Testis (tissue), 3 donors: Measurements from ENCODE around the gene PACSIN2. TPM values are rescaled to one million over a fixed set of nuclear protein-coding genes. Genes with fewer than 3 reads are reported as not detected.

Source experiments
- DNase-seq: peaks from one replicate; pipeline ENCODE4 v3.0.0-alpha.2; 2019
- H3K27ac ChIP-seq, 2 donors: fragments of 200-600 bp; sonication (generic); one replicate each; pipeline ENCODE4 v1.5.1; 2019
- H3K27me3 ChIP-seq: fragments of 200-600 bp; sonication (generic); one replicate; pipeline ENCODE4 v1.5.1; 2019
- H3K36me3 ChIP-seq: fragments of 200-600 bp; sonication (generic); one replicate; pipeline ENCODE4 v1.5.1; 2017; ENCODE audit warnings: low read depth; ENCODE audit errors: missing control alignments
- H3K4me1 ChIP-seq: fragments of 200-600 bp; sonication (generic); one replicate; pipeline ENCODE4 v1.5.1; 2019
- H3K4me3 ChIP-seq, 2 donors: fragments of 200-600 bp; sonication (generic); one replicate each; pipeline ENCODE4 v1.5.1; 2017 to 2019
- H3K9me3 ChIP-seq: fragments of 200-600 bp; sonication (generic); one replicate; pipeline ENCODE4 v1.5.1; 2017
- CTCF ChIP-seq, 3 experiments: fragments of 450-650 bp in 2 of 3; fragments of 200-600 bp in 1 of 3; sonication (generic) in 1 of 3; IDR thresholded peaks; one replicate each; pipeline ENCODE4 v1.5.1; 2016 to 2019; ENCODE audit warnings: antibody characterized with exemption in 3 of 3, mild to moderate bottlenecking in 2 of 3, moderate library complexity in 1 of 3
- POLR2A ChIP-seq: fragments of 450-650 bp; IDR thresholded peaks from one replicate; pipeline ENCODE4 v1.6.1; 2017; ENCODE audit warnings: antibody characterized with exemption, mild to moderate bottlenecking, moderate library complexity
- WGBS, 2 donors: methylation state at CpG; one replicate each; pipeline ENCODE4 v1.1.5; 2018; 5-methylcytosine and 5-hydroxymethylcytosine counted together
- intact Hi-C: fragments of 100-400 bp; cut with DNase I; formaldehyde crosslinking; loops from one replicate; pipeline ENCODE4 v1.15.1; 2023; ENCODE audit warnings: low total_unique reads
- polyA plus RNA-seq: library from polyadenylated mRNA; stranded (reverse); fragments of 350-450 nt; fragmentation: Illumina TruSeq; extraction: RNeasy Lipid Tissue Mini Kit (QIAGEN cat#74804); gene quantifications from one replicate; pipeline ENCODE4 v1.2.3, GENCODE V29; 2014; ENCODE audit warnings: low read depth, low replicate concordance; ENCODE audit not compliant: insufficient read depth
- total RNA-seq, 2 donors: library from RNA; depleted of rRNA; stranded (reverse); fragments of >200 nt; gene quantifications; one replicate each; pipeline ENCODE4 v1.2.3, GENCODE V29; 2016

PACSIN2 gene
- total and polyA plus RNA-seq, 3 donors from 2014 or later = 43.5 to 45.6 (median 43.6) TPM

- no peak for DNase-seq
- Histone ChIP-seq H3K36me3 (no peaks in the 10 kb centered on the region), H3K27ac (no peak overlapping the region), H3K9me3 (no peaks in the 10 kb centered on the region), H3K4me3 (no peak overlapping the region), H3K27me3 (no peaks in the 10 kb centered on the region), H3K4me1 (peaks cover 24% of the 10 kb centered on the region)
- intact Hi-C loops = no loop called here
- TF ChIP-seq POLR2A (no peak), CTCF (IDR thresholded peaks at IDR 0.05) (no peak)
- WGBS, 2 donors = 56 to 66% methylated on average over 10 of the region's 10 CpGs
Measured at GRCh38 chr22:42960531-42961399, 54.2 kb downstream of the PACSIN2 start.

- intact Hi-C loops = no loop called here
- peaks cover 24% of the 10 kb centered on the region for H3K4me1 ChIP-seq
- no peaks in the 10 kb centered on the region for H3K27me3 ChIP-seq
- TF ChIP-seq CTCF (IDR thresholded peaks at IDR 0.05) = no peak
- TF ChIP-seq POLR2A = no peak
- no peak for DNase-seq
- WGBS, 2 donors = 28 to 42% methylated on average over 13 of the region's 13 CpGs
- H3K4me3 ChIP-seq = no peak overlapping the region
- no peak overlapping the region for H3K27ac ChIP-seq
- H3K36me3 ChIP-seq = no peaks in the 10 kb centered on the region
- no peaks in the 10 kb centered on the region for H3K9me3 ChIP-seq
Measured at GRCh38 chr22:42959576-42960509, 55.1 kb downstream of the PACSIN2 start.

- intact Hi-C loops = no loop called here
- no peak for TF ChIP-seq POLR2A
- no peak for TF ChIP-seq CTCF (IDR thresholded peaks at IDR 0.05)
- Histone ChIP-seq H3K4me3 (no peak overlapping the region), H3K9me3 (no peaks in the 10 kb centered on the region), H3K4me1 (peaks cover 24% of the 10 kb centered on the region), H3K27me3 (no peaks in the 10 kb centered on the region), H3K36me3 (no peaks in the 10 kb centered on the region), H3K27ac (no peak overlapping the region)
- WGBS, 2 donors = 83 to 88% methylated on average over 6 of the region's 6 CpGs
- no peak for DNase-seq
Measured at GRCh38 chr22:42958937-42959336, 56.0 kb downstream of the PACSIN2 start.

GRCh38 chr22:42957958-42958357 lies 57.0 kb downstream of the PACSIN2 start:
- H3K27ac ChIP-seq = no peak overlapping the region
- no peaks in the 10 kb centered on the region for H3K36me3 ChIP-seq
- no peak for TF ChIP-seq CTCF (IDR thresholded peaks at IDR 0.05)
- TF ChIP-seq POLR2A = no peak
- no peak overlapping the region for H3K4me3 ChIP-seq
- peaks cover 17% of the 10 kb centered on the region for H3K4me1 ChIP-seq
- WGBS, 2 donors = 61% methylated on average over 7 of the region's 7 CpGs
- H3K9me3 ChIP-seq = no peaks in the 10 kb centered on the region
- intact Hi-C loops = no loop called here
- no peak for DNase-seq
- H3K27me3 ChIP-seq = no peaks in the 10 kb centered on the region
